Stimulated activated CD4-positive, alpha-beta T cell treated with anti-CD3 and anti-CD28 coated beads, Interleukin-15, amount 100 ng/mL, for 24 hours (primary cell): ENCODE measurements around the gene CROT.

Experiments used
- DNase-seq: peaks from one replicate; pipeline ENCODE4 v3.0.0-alpha.2; 2020

Gene CROT

GRCh38 chr7:87344446-87344845, 1.0 kb upstream of the CROT start:
- DNase-seq, result no peak

DNA sequence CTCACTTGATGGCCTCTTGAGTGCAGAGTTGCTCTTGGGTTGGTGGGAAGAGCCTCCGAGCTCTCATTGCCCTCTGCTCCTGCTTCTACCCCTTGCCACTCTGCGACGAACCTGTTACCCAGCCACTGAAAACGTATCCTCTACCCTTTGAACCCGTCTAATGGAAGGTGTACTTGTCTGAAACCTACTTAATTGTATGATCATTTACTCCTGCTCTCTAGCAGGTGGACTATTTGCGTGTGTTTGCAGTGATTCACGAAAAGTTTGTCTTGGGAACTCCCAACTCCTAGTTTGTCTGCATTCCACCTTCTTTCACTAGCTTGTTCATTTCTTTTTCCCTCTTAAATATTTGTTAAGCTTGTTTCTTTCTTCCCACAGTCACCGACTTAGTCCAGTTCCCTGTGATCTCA, 503 bp downstream of the CROT start:
- no peak for DNase-seq

GRCh38 chr7:87347207-87347606, 1.7 kb downstream of the CROT start:
- DNase-seq, result no peak

DNA sequence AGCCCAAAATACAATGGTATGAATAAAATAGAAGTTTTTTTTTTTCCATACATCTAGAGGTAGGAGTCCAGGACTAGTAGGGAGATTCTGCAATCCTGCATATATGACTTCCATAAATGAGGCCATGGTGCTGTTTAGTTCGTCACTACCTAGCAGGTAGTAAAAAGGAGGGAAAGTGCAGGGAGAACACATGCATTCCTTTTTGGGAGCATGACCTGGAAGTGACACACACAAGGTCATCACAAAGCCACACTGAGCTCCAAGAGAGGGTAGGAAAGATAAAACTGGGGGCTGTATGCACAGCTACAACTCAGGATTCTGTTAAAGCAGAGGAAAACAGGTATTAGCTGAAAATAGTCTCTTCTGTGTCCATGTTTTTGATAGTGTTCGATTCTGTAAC, 2.2 kb downstream of the CROT start:
- no peak for DNase-seq

DNA sequence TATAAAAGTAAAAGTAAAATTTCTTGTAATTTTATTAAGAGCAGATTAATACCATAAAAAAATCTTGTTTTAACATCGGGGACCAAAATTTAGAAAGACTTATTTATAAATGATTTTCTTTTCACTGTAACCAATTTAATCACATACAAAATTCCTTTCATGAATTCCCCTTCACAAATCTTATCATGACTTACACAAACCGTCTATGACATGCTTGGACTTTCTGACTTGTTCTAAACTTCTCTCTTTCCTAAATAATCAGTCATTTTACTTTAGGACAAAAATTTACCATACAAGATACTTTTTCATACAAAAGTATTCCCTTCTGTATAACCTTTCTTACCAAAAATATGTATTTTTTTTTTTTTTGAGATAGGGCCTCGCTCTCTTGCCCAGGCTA, 9.3 kb downstream of the CROT start:
- no peak for DNase-seq

- no peak for DNase-seq
These were observed 11.0 kb downstream of the CROT start for GRCh38 chr7:87356448-87356847.

- no peak for DNase-seq
These were observed 13.9 kb downstream of the CROT start for GRCh38 chr7:87359366-87359765.

DNA sequence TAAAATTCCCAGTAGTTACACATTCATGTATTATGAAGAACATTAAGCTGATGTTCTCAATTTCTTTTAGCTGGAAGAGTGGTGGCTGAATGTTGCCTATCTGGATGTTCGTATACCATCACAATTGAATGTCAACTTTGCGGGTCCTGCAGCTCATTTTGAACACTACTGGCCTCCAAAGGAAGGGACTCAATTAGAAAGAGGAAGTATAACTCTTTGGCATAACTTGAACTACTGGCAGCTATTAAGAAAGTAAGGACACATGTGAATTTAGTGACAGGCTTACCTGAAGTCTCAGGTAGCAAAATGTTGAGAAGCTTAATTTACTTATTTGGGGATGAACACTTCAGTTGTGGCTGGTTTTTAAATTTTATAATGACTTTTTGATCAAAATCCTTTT, 15.9 kb downstream of the CROT start:
- DNase-seq, result no peak

- DNase-seq, result no peak
These were observed 17.9 kb downstream of the CROT start for GRCh38 chr7:87363342-87363741.

DNA sequence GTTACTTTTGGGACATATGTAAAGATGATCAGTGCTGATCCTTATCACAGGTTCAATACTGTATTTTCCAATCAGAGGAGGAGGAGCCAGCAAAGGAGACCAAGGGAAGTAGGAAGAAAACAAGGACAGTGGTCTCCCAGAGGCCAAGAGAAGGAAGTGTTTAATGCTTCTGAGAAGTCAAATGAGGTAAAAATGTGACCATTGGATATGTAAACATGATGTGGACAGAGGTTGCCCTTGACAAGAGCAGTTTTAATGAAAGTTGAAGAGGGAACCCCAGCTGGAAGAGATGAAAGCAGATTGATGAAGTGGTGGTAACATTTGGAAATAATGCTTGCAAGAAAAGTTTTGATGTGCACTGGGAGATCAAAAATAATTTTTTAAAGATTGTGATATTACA, 18.8 kb downstream of the CROT start:
- no peak for DNase-seq

DNA sequence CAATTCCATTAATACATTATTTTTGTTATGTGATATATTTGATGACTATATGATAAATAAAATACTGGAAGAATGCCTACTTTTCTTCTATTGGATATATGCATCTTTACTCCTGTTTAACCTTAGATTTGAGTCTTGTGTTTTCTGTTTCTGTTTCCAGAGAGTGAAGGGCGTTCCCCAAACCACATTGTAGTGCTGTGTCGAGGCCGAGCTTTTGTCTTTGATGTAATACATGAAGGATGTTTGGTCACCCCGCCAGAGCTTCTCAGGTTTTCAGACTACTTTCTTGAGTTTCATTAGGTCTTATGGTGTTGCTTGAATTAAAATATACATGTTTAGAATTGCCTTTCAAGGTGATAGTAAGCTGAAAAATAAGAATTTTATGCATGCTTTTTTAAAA, 23.8 kb downstream of the CROT start:
- DNase-seq, result peak; percentile 4

DNA sequence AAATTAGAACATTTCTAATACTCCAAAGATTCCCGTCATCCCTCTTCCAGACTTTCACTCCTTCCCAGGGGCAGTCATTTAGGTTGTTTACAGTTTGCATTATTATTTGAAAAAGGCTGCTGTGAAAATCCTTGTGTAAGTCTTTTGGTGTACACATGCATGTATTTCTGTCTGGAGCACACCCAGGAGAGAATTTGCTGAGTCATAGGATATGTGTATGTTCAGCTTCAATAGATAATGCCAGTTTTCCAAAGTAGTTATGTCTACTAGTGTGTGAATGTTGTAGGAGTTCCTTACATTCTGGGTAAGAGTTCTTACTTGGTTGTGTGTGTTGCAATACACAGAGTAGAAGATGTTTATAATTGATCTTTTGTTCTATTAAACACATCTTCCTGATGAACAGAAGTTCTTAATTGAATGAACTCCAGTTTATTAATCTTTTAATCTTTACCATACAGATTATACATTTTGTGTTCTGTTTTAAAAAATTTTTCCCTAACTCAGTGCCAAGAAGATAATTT, 25.3 kb downstream of the CROT start:
- DNase-seq, result no peak

DNA sequence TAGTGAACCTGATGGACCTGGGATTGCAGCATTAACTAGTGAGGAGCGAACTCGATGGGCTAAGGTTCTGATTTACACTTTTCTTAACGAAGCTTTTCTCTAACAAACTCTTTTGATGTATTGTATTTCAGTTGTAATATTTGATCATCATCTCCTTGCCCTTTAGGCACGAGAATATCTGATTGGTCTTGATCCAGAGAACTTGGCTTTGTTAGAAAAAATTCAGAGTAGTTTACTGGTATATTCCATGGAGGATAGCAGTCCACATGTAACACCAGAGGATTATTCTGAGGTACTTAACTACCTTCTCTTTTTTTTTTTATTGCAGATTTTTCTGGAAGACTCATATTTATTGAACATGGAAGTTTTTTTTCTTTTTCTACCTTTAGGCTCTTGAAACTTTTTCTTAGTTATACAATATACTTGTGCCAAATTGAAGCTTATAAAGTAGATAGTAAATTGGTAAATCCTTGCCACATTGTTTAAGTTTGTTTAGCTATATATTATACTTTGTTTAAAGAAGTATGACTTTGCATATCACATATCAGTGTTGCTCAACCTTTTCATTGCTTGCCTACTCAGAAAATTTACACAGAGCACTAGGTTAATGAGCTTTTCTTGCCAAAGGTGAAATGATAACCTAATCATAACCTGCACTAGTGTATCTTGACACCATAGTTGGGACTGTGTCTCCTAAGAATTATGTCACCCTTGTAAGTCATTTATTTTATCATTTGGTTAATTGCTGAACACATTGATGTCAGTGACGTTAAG, 30.4 kb downstream of the CROT start:
- DNase-seq, result no peak

GRCh38 chr7:87380905-87381304, 35.4 kb downstream of the CROT start:
- DNase-seq, result no peak

DNA sequence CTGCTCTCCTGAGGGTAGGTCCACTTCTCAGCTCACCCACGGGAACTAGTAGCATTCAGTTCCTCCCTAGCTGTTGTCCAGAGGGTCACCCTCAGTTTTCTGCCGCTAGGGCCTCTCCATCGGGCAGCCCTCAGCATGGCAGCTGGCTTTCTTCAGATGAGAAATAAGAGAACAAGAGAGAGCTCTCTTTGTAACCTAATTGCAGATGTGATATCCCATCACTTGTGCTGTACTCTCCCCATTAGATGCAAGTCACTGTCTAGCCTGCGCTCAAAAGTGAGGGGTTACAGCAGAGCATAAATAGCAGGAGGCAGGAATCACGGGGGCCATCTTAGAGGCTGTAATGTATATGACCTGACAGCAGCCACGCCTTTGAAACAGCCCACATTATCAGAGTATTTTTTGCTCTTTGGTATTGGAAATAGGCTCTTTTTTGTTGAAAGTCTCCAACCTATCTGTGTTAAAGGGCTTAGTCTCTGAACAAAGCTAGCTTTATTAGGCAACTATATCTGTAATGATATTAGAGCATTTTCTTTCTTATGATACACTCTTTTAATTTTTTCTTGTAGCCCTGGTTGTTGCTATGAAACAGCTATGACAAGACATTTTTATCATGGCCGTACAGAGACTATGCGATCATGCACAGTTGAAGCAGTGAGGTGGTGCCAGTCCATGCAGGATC, 45.7 kb downstream of the CROT start:
- no peak for DNase-seq

- DNase-seq, result no peak
These were observed 50.1 kb downstream of the CROT start for GRCh38 chr7:87395442-87396020.

DNA sequence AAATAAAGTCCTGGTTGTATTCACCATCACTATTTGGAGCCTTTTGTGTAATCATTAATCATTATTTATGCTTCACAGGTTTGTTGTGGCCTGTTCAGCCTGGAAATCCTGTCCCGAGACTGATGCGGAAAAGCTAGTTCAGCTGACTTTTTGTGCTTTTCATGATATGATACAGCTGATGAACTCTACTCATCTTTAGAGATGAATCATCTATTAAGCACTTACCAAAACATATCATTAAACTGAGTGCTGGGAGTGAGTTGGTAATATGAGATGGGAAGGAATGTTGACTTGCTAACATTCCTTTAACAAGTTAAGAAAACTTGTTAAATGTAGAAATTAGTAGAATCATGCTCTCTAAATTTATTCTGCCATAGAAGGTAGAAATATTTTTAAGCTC, 53.0 kb downstream of the CROT start:
- DNase-seq, result no peak

DNA sequence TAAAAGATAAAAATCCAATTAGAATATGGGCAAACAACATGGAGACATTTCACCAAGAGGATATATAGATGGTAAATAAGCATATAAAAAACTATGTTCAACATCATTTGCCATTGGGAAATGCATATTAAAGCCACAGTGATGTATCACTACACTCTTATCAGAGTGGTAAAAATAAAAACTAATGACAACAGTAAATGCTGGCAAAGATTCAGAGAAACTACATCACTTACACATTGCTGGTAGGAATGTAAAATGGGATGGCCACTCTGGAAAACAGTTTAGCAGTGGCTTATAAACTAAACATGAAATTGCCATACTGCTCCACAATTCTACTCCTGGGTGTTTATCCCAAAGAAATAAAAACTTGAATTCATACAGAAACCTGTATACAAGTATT, 59.2 kb downstream of the CROT start:
- no peak for DNase-seq

DNA sequence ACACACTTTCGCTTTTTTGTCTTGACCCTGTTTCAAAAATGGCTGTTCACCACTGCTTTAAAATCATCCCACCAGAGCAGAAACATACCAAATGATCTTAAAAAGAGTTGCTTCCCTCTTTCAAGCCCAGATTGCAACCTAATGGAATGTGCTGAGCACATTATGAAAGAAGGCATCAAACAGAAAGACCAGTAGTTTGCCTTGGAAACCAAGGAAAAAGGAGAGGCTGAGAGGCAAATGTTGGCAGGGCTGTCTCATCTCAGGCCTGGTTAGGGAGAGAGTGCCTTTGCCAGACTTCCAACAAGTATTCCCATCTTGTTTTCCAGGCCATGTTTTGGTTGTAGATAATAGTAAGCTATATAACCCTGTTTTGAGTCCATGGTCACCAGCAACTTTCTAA, 65.7 kb downstream of the CROT start:
- no peak for DNase-seq

- DNase-seq, result no peak
These were observed 67.6 kb downstream of the CROT start for GRCh38 chr7:87413029-87413428.

DNA sequence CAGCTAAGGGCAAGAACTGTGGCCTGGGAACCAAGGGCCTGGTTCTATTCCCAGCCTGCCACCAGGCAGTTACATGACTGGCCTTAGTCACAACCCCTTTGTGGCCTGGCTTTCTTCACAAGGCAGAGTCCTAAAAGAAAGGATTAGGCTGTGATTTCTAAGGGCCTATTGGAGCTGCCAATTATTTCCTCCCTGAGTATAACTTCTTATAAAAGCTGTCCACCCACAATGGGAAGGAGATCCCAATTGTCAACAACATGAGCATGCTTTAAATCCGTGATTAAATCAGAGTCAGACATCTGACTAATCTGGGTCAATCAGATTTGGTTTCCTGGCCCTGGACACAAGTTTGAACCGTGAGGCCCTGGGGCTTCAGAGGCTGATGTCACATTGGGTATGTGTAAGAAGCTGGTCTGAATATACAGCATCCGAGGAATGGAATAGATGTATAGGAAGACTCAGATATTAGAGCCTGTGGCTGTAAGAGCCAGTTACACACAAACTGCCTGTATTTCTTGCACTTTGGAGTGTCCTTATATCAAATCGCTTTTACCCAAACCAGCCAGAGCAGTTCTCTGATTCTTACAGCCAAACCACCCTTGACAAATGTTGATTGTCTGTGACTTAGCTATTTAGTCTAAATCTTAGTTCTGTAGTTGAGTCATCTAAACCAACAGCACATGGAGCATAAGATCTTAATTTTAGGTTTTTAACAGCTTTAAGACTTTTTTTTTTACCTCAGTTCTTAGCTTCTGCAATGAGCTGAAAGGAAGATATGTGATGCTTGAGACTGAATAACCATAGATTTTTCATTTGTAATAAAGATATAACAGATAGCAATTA, 68.7 kb downstream of the CROT start:
- DNase-seq, result no peak

DNA sequence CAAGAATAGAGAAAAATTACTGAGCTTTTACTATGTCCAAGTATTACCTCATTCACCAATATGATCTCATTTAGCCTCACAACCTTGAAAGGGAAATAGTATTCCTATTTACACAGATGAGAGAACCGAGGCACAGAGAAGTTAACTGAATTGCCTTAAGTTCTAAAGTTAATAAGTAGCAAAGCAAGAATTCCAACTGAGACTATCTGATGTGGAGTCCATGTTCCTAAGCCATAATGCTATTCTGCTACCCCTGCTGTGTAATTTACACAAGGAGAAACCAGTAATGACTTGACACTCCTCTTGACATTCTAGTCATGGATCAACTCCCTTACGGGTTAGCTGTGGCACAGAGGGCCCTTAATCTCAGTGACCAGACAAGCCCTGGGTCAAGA, 69.3 kb downstream of the CROT start:
- no peak for DNase-seq
